Measurements from ENCODE around the gene A2M.

The A2M gene

DNA sequence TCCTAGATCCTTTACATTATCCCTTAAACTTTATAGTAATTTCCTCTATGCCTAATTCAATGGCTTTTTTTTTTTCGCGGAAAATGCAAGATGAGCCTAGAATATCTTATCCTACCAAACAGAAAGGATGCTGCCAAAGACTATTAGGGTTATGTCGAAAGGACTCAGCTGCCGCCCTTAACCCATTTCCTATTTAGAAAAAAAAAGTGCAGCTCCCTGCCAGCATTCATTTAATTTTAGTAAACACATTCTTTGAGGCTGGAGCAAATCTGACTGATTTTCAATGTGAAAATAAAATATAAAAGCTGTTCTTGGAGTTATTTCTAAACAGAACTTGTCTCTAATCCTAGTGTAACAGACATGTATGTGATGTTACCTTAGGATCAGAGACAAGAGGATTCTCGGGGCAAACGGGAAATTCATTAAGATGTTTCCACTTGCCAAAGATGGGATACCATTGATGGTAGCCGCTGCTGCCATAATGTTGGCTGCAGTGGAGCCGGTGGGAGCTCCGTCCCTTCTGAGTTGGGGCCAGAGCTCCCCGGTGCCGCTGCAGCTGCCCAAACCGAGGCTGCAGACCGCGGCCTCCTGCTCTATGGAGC, 8.2 kb upstream of the A2M start:
- ChIA-PET CTCF (interaction anchor here (1.0 kb wide), 1 partner anchor 12 kb away, joined by 3 read pairs; no protein-coding TSS in a partner anchor), POLR2A (no interaction called here)
- TF ChIP-seq, protein P1, sequence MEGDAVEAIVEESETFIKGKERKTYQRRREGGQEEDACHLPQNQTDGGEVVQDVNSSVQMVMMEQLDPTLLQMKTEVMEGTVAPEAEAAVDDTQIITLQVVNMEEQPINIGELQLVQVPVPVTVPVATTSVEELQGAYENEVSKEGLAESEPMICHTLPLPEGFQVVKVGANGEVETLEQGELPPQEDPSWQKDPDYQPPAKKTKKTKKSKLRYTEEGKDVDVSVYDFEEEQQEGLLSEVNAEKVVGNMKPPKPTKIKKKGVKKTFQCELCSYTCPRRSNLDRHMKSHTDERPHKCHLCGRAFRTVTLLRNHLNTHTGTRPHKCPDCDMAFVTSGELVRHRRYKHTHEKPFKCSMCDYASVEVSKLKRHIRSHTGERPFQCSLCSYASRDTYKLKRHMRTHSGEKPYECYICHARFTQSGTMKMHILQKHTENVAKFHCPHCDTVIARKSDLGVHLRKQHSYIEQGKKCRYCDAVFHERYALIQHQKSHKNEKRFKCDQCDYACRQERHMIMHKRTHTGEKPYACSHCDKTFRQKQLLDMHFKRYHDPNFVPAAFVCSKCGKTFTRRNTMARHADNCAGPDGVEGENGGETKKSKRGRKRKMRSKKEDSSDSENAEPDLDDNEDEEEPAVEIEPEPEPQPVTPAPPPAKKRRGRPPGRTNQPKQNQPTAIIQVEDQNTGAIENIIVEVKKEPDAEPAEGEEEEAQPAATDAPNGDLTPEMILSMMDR (IDR thresholded peaks at IDR 0.05; ENCODE audit: control extremely low read depth, extremely low read depth, low read depth, missing control alignments) = no peak
- no peak for DNase-seq (ENCODE audit: extremely low spot score)

DNA sequence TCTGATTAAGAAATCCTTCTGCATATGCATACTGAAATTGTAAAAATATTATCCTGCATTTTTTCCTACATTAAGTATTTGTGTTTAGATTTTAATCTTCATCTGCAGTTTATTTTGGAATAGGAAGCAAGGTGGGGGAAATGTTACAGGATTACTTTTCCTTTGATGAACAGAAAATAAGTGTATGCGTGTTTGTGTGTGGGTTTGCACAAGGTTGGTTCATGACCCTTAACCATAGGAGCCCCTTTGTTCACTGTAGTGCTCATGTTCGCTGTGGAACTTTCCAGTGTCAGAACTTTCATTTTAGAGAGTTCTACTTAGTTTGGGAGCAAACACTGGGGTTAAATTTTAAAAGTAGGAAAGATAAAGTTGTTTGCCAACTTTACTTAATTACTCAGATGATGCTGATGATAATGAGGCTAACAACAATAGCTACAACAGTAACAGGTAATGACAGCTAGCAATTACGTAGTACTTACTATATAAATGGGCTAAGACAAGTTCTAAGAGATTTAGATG, 6.4 kb upstream of the A2M start:
- ChIA-PET POLR2A (no interaction called here), CTCF (no interaction called here)
- DNase-seq (ENCODE audit: extremely low spot score) = no peak
- TF ChIP-seq, protein P1 (IDR thresholded peaks at IDR 0.05; ENCODE audit: control extremely low read depth, extremely low read depth, low read depth, missing control alignments) = no peak

DNA sequence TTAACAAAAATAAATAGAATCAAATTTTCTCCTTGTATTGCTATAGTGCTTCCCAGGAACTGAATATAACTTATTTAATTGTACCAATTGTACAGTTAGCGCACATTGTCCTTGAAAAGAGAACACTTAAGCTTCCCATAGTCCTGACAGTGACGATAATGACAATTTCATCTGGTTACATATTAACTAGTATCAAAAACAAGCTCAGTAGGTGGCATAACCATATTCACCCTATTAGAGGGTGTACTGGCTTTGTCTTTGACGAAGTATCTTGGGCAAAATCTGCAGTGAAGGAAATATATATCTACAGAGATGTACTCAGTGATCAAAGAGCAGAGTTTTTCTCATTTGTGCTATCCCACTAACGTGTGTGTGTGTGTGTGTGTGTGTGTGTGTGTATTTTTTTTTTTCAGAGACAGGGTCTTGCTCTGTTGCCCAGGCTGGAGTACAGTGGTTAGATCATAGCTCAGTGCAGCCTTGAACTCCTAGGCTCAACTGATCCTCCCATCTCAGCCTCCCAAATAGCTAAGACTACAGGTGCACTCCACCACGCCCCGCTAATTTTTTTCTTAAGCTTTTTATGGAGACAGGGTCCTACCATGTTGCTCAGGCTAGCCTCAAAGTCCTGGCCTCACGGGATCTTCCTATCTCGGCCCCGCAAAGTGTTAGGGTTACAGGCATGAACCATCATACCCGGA, 4.9 kb upstream of the A2M start:
- POLR2A ChIA-PET = no interaction called here
- DNase-seq (ENCODE audit: extremely low spot score) = no peak
- CTCF ChIA-PET = interaction anchor here (1.4 to 1.6 kb wide), 2 partner anchors 9 kb away, joined by 4 read pairs; no protein-coding TSS in a partner anchor
- TF ChIP-seq, protein P1 (IDR thresholded peaks at IDR 0.05; ENCODE audit: control extremely low read depth, extremely low read depth, low read depth, missing control alignments) = no peak

DNA sequence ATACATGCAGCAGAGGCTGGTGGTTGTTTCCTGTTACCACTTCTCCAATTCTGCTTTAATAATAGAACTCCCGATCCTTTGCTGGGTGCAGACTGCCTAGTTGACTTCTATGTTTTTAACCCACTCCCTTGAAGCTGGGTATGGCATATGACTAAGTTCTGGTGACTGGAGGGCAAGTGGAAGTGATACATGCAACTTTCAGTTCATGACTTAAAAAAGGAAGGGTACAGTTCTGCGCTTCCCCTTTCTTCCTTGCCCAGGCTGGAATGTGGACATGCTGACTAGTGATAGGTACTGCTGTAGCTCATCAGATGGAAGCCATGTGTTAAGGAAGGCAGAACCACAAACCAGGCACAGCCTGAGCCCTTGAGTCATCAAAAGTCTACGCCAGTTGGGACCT, 2.4 kb upstream of the A2M start:
- no peak for DNase-seq (ENCODE audit: extremely low spot score)
- TF ChIP-seq, protein P1 (IDR thresholded peaks at IDR 0.05; ENCODE audit: control extremely low read depth, extremely low read depth, low read depth, missing control alignments) = no peak
- ChIA-PET CTCF (interaction anchor here (1.2 to 2.8 kb wide), 4 partner anchors 16 to 41 kb away, joined by 3 to 8 read pairs (median 6); no protein-coding TSS in a partner anchor), POLR2A (no interaction called here)

DNA sequence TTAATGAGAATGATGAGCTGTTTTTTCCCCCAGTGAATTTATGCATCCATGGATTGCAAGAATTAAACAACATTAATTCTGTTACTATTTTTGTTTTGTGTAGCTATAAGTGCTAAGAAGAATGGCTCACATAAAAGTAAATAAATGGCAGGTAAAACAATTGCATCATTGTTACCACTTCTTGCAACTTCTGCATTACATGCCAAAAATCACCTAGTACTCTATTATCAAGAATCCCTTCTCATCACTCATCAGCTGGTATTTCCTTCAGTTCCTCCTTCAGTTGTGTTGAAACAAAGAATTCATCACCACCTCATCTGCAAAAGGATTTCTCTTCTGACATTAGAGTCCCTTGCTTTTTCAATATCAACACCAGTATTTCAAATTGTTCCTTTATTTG, 773 bp downstream of the A2M start:
- ChIA-PET CTCF (interaction anchor here (0.8 to 1.5 kb wide), 3 partner anchors 11 to 44 kb away, joined by 3 to 5 read pairs (median 5); no protein-coding TSS in a partner anchor), POLR2A (no interaction called here)
- TF ChIP-seq, protein P1 (IDR thresholded peaks at IDR 0.05; ENCODE audit: control extremely low read depth, extremely low read depth, low read depth, missing control alignments) = no peak
- DNase-seq (ENCODE audit: extremely low spot score) = no peak

DNA sequence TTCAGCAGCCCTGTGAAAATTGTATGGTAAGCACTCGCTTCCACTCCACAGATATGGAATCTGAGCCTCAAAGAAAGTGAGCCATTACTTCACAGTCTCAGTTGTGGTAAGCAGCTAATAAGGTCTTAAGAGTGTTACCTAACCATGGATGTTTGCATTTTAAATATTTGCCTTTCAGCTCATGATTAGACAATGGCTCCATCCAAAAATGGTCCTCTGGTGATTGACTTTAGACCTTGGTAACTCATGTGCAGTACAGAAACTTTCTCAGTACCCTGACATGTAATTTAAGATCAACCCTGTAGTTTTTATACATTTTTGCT, 1.8 kb downstream of the A2M start:
- TF ChIP-seq, protein P1 (IDR thresholded peaks at IDR 0.05; ENCODE audit: control extremely low read depth, extremely low read depth, low read depth, missing control alignments) = no peak
- DNase-seq (ENCODE audit: extremely low spot score) = no peak
- ChIA-PET POLR2A (no interaction called here), CTCF (no interaction called here)

Measured in GM10248 (cell line).